GM12892 (cell line): ENCODE measurements around the gene SIK2.

ENCODE experiments used
- DNase-seq: peaks from one replicate; pipeline ENCODE4 v3.0.0; 2011; ENCODE audit not compliant: insufficient read length
- FAIRE-seq: peaks from 2 replicates; lab custom pipeline; 2011; peaks lifted over from hg19 to GRCh38; lab: Jason Lieb, UNC
- POLR2A ChIP-seq: IDR thresholded peaks from 2 replicates; pipeline ENCODE4 v1.6.1; 2011; ENCODE audit warnings: low read depth, low read length, control low read depth
- POLR2AphosphoS5 ChIP-seq: IDR thresholded peaks from 2 replicates; pipeline ENCODE4 v1.6.1; 2011; ENCODE audit warnings: low read depth, low read length, control low read depth
- TAF1 ChIP-seq: IDR thresholded peaks from 2 replicates; pipeline ENCODE4 v1.6.1; 2011; ENCODE audit warnings: low read depth, mild to moderate bottlenecking, control low read depth, low read length, borderline replicate concordance

SIK2 gene

DNA sequence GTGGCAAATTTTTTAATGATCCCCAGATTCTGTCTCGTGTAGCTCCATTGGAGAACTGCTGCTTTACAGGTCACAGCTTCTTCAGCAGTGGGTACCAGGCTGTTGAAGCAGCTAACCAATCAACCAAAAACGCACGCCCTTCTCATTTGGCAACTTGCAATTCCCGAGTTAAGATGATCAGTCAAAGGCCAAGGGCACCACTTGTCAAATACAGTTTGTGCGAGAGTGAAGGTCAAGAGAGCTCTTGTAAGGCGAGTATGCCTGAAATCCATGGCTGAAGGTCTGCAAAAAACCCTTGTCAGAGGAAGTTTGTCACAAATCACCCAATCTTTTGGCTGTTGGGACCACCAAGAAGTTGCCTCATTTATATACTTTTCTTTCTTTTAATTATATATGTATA, 176.9 kb downstream of the SIK2 start:
- no peak for TF ChIP-seq POLR2A
- TF ChIP-seq TAF1, result no peak
- no peak for TF ChIP-seq POLR2AphosphoS5
- FAIRE-seq, result no peak
- DNase-seq, result no peak
